Dendritic cell treated with granulocyte-macrophage colony-stimulating factor and Interleukin-4, amounts not matched to agents 40 ng/mL and 50 ng/mL, for 4 days (primary cell): Measurements from ENCODE around the gene SPAAR.

Experiments
- H3K27ac Mint-ChIP-seq: one replicate; pipeline ENCODE4 v1.8.0; 2022; ENCODE audit warnings: mild to moderate bottlenecking, mixed read lengths
- H3K27me3 Mint-ChIP-seq: one replicate; pipeline ENCODE4 v1.8.0; 2022; ENCODE audit warnings: mild to moderate bottlenecking, mixed read lengths
- H3K36me3 Mint-ChIP-seq: one replicate; pipeline ENCODE4 v1.8.0; 2022; ENCODE audit warnings: low read depth, mixed read lengths
- H3K4me1 Mint-ChIP-seq: one replicate; pipeline ENCODE4 v1.8.0; 2022; ENCODE audit warnings: low read depth, mixed read lengths
- H3K4me3 Mint-ChIP-seq: one replicate; pipeline ENCODE4 v1.8.0; 2022; ENCODE audit warnings: mild to moderate bottlenecking, moderate library complexity, mixed read lengths
- H3K9me3 Mint-ChIP-seq: one replicate; pipeline ENCODE4 v1.8.0; 2022; ENCODE audit warnings: mixed read lengths
- intact Hi-C: fragments of 100-400 bp; cut with micrococcal nuclease; formaldehyde crosslinking; loops from one replicate; pipeline ENCODE4 v1.15.0; 2022

The SPAAR gene

DNA sequence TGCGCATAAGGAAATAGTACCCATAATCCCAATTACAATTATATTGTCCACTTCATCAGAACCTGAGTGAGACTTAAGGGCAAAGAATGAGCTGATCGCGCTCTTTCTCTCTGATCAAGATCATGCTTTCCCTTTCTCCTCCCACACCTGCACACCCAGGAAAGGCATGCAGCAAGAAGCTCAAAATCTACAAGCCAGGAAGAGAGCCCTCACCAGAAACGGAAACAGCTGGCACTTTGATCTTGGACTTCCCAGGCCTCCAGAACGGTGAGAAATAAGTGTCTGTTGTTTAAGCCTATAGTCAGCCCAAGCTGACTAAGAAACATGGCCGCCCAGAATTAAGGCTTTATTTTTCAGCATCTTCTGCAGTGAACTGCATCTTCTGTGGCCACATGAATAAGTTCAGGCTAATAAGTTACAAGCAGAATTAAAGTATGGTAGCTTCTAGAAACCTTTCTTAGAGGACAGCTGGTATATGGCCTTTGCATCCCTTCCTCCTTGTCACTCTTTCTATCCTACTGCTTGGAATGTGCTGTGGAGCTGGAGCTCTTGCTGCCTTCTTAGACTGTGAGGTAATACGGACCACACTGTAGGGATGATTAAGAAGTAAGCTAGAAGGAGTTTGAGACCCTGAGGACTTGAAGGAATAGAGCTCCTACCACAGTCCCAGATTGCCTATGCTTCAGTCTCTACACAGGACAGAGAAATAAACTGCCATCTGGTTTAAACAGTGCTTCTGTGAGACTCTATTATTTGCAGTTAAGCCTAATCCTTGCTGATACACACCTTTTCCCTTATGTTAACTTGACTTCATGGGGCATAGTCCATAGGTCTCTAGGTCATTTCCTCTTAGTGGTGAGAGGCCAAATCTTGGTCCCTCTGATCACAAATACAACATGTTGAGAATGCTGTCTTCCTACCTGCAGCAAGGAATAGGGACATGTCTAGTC, 31.4 kb downstream of the SPAAR start:
- Mint-ChIP-seq H3K9me3 (peaks cover 9% of the 10 kb centered on the region), H3K4me1 (peaks cover 14% of the 10 kb centered on the region), H3K27me3 (peaks cover 1% of the 10 kb centered on the region), H3K36me3 (no peaks in the 10 kb centered on the region), H3K4me3 (no peak overlapping the region), H3K27ac (no peak overlapping the region)
- intact Hi-C loops = no loop called here

GRCh38 chr9:35942286-35942685, 33.0 kb downstream of the SPAAR start:
- Mint-ChIP-seq H3K36me3 (no peaks in the 10 kb centered on the region), H3K4me1 (peaks cover 9% of the 10 kb centered on the region), H3K4me3 (no peak overlapping the region), H3K9me3 (peaks cover 3% of the 10 kb centered on the region), H3K27ac (no peak overlapping the region), H3K27me3 (peaks cover 1% of the 10 kb centered on the region)
- intact Hi-C loops = no loop called here

DNA sequence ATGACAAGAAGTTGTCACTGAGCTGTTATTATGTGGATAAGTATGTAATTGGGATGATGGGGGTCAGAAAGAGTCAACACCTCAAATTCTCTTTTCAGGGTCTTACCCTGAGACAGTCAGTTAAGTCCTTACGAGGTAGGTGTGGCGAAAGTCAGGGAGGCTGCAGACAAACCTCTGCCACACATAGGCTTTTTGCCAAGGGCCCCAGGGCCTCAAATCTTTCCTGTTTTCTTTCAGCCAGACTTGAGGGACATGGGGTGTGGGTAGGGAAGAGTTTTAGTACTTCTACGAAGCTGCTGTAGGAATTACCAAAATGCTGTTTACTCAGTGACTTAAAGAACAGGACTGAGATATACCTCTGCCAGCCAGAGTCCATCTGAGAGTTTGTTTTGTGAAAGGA, 34.9 kb downstream of the SPAAR start:
- Mint-ChIP-seq H3K4me1 (peaks cover 5% of the 10 kb centered on the region), H3K27me3 (peaks cover 6% of the 10 kb centered on the region), H3K4me3 (no peak overlapping the region), H3K27ac (no peak overlapping the region), H3K36me3 (no peaks in the 10 kb centered on the region), H3K9me3 (no peaks in the 10 kb centered on the region)
- intact Hi-C loops = no loop called here

- H3K9me3 Mint-ChIP-seq = no peaks in the 10 kb centered on the region
- no peak overlapping the region for H3K4me3 Mint-ChIP-seq
- no peak overlapping the region for H3K27ac Mint-ChIP-seq
- H3K4me1 Mint-ChIP-seq = peaks cover 5% of the 10 kb centered on the region
- peaks cover 9% of the 10 kb centered on the region for H3K27me3 Mint-ChIP-seq
- no peaks in the 10 kb centered on the region for H3K36me3 Mint-ChIP-seq
- intact Hi-C loops = loop anchor here (1.0 kb wide), 1 partner anchor 42 kb away; no protein-coding TSS in a partner anchor
Observed at GRCh38 chr9:35944841-35945240, 35.6 kb downstream of the SPAAR start.

GRCh38 chr9:35945341-35946018, 36.2 kb downstream of the SPAAR start:
- Mint-ChIP-seq H3K9me3 (no peaks in the 10 kb centered on the region), H3K36me3 (no peaks in the 10 kb centered on the region), H3K4me1 (peaks cover 5% of the 10 kb centered on the region), H3K4me3 (no peak overlapping the region), H3K27me3 (peaks cover 9% of the 10 kb centered on the region), H3K27ac (no peak overlapping the region)
- intact Hi-C loops = loop anchor here (1.0 kb wide), 1 partner anchor 42 kb away; no protein-coding TSS in a partner anchor

GRCh38 chr9:35948451-35948850, 39.2 kb downstream of the SPAAR start:
- H3K36me3 Mint-ChIP-seq = no peaks in the 10 kb centered on the region
- peaks cover 5% of the 10 kb centered on the region for H3K4me1 Mint-ChIP-seq
- H3K4me3 Mint-ChIP-seq = no peak overlapping the region
- no peak overlapping the region for H3K27ac Mint-ChIP-seq
- H3K27me3 Mint-ChIP-seq = peaks cover 19% of the 10 kb centered on the region
- no peaks in the 10 kb centered on the region for H3K9me3 Mint-ChIP-seq
- intact Hi-C loops = no loop called here

DNA sequence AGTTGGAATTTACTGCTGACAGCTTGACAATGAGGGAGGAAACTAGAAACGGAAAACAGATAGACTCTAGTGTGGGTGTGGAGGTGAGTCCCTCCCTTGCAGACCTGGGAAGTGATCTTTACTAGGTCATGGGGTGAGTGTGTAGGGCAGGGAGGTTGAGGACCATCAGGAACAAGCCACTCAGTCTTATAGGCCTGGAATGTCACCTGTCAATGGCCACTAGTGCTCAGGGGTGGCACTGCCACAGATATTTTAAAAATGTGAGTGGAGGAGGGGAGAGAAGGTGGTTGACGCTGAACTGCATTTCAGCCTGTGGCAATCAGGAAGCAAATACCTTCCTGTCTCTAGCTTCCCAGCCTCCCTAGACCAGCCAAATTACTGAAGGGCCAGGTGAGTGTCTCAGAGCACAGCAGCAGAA, 39.6 kb downstream of the SPAAR start:
- Mint-ChIP-seq H3K27ac (no peak overlapping the region), H3K27me3 (peaks cover 20% of the 10 kb centered on the region), H3K4me3 (no peak overlapping the region), H3K4me1 (peaks cover 5% of the 10 kb centered on the region), H3K36me3 (no peaks in the 10 kb centered on the region), H3K9me3 (no peaks in the 10 kb centered on the region)
- intact Hi-C loops = no loop called here

- intact Hi-C loops = no loop called here
- Mint-ChIP-seq H3K4me1 (no peaks in the 10 kb centered on the region), H3K4me3 (no peak overlapping the region), H3K27me3 (peaks cover 25% of the 10 kb centered on the region), H3K27ac (no peak overlapping the region), H3K9me3 (no peaks in the 10 kb centered on the region), H3K36me3 (no peaks in the 10 kb centered on the region)
Observed at GRCh38 chr9:35951736-35952135, 42.4 kb downstream of the SPAAR start.

- Mint-ChIP-seq H3K36me3 (no peaks in the 10 kb centered on the region), H3K9me3 (no peaks in the 10 kb centered on the region), H3K4me3 (no peak overlapping the region), H3K27ac (no peak overlapping the region), H3K4me1 (no peaks in the 10 kb centered on the region), H3K27me3 (peaks cover 33% of the 10 kb centered on the region)
- intact Hi-C loops = no loop called here
Observed at GRCh38 chr9:35952526-35953191, 43.4 kb downstream of the SPAAR start.

DNA sequence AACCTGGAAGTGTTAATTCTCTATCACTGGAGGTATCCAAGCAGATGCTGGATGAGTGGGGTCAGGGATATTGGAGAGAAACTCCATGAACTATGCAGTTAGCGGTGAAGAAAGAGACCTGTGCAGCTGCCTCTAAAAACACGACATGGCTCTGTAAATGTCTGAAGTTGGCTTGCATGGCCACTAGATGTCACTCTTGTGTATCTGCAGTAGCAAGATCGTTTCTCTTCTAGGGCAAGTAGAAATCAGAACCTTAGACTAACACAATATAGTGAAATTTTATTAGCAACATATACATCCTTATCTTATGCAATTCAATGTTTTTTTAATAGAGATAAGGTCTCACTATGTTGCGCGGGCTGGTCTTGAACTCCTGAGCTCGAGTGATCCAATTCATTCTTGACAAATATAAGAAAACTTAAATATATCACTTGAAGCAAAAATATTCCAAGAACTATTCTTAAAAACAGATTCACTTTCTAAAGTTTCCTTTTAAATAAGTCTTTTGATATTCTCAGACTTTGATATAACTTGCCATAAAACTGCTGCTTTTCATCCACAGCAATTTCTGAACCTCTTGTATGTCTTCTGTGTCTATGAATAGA, 45.8 kb downstream of the SPAAR start:
- H3K4me1 Mint-ChIP-seq = no peaks in the 10 kb centered on the region
- no peak overlapping the region for H3K27ac Mint-ChIP-seq
- H3K27me3 Mint-ChIP-seq = peaks cover 29% of the 10 kb centered on the region
- no peaks in the 10 kb centered on the region for H3K9me3 Mint-ChIP-seq
- no peaks in the 10 kb centered on the region for H3K36me3 Mint-ChIP-seq
- intact Hi-C loops = loop anchor here (1.0 kb wide), 1 partner anchor 68 kb away; no protein-coding TSS in a partner anchor
- no peak overlapping the region for H3K4me3 Mint-ChIP-seq

GRCh38 chr9:35956651-35957050, 47.4 kb downstream of the SPAAR start:
- Mint-ChIP-seq H3K4me1 (no peaks in the 10 kb centered on the region), H3K4me3 (no peak overlapping the region), H3K27ac (no peak overlapping the region), H3K27me3 (peaks cover 29% of the 10 kb centered on the region), H3K9me3 (no peaks in the 10 kb centered on the region), H3K36me3 (no peaks in the 10 kb centered on the region)
- intact Hi-C loops = no loop called here

- peaks cover 28% of the 10 kb centered on the region for H3K27me3 Mint-ChIP-seq
Observed at GRCh38 chr9:35958104-35958837, 49.0 kb downstream of the SPAAR start, which contains the start of gene OR2S2. Gene OR2S2 (minus strand): TSS chr9:35958154. CDS start chr9:35958098, 56 bp downstream.

DNA sequence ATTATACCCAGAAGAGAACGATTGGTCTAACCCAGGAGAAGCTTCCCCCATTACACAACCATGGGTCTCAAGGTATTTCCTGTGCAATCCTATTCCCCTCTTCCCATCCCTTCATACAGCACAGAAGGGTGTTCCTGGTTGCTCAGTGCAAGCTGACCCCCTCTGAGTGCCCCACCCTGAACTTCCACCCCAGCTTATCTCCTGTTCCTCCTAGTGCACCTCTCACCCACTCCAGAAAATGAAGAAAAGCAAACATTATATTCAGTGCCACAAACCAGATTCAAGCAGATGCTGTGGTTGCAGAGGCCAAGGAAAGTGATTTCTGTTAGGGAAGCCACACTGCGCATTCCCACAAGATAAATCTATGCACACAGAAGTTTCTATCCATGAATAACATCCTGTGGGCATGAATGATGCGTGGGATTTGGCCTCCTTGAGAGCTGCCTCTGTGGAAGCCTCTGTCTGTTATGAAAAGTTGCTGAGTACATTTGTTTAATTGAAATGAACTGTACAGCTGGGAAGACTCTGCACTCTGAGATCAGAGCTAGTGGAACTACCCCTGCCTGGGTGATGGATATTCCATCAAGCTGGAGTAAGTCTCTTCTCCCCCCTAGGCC, 50.9 kb downstream of the SPAAR start:
- Mint-ChIP-seq H3K4me1 (no peaks in the 10 kb centered on the region), H3K27me3 (peaks cover 23% of the 10 kb centered on the region), H3K27ac (no peak overlapping the region), H3K4me3 (no peak overlapping the region), H3K9me3 (no peaks in the 10 kb centered on the region), H3K36me3 (no peaks in the 10 kb centered on the region)
- intact Hi-C loops = no loop called here

More at GRCh38 chr9:35958104-35958837, 49.0 kb downstream of the SPAAR start, which contains the start of gene OR2S2:
- no peaks in the 10 kb centered on the region for H3K36me3 Mint-ChIP-seq
- intact Hi-C loops = no loop called here
- H3K9me3 Mint-ChIP-seq = no peaks in the 10 kb centered on the region
- no peaks in the 10 kb centered on the region for H3K4me1 Mint-ChIP-seq
- H3K27ac Mint-ChIP-seq = no peak within 1 kb of the TSS
- no peak within 1 kb of the TSS for H3K4me3 Mint-ChIP-seq
